Measurements from ENCODE around the gene TRDN. TPM values are rescaled to one million over a fixed set of nuclear protein-coding genes. Genes with fewer than 3 reads are reported as not detected.

TRDN gene, protein sequence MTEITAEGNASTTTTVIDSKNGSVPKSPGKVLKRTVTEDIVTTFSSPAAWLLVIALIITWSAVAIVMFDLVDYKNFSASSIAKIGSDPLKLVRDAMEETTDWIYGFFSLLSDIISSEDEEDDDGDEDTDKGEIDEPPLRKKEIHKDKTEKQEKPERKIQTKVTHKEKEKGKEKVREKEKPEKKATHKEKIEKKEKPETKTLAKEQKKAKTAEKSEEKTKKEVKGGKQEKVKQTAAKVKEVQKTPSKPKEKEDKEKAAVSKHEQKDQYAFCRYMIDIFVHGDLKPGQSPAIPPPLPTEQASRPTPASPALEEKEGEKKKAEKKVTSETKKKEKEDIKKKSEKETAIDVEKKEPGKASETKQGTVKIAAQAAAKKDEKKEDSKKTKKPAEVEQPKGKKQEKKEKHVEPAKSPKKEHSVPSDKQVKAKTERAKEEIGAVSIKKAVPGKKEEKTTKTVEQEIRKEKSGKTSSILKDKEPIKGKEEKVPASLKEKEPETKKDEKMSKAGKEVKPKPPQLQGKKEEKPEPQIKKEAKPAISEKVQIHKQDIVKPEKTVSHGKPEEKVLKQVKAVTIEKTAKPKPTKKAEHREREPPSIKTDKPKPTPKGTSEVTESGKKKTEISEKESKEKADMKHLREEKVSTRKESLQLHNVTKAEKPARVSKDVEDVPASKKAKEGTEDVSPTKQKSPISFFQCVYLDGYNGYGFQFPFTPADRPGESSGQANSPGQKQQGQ
- total RNA-seq (2014; rRNA removed; shearing (Covaris generic)): not detected in 2 replicates

DNA sequence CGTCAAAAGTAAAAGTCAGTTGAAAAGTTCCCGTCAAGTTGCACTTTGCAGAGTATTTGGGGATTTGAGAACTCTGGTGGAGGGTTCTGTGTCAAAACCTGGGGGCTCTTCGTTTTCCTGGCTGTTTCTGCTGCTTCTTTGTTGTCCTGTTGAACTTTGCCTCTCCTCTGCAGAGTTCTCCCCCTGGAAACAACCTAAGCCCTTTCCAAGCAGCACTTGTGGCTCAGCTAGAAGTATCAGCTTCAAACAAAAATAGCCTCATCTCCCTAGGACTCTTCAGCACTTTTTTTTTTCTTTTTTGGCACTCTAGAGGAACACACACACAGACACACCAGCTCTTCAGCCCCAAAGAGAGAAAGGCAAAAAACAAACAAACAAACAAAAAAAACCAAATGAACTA lies at the start of gene TRDN:
TSS of gene TRDN (minus strand) at position 169 of the 400 bp plus-strand sequence. CDS start 175 bp downstream, outside the sequence.
- DNase-seq (ENCODE audit: low spot score): no peak

DNA sequence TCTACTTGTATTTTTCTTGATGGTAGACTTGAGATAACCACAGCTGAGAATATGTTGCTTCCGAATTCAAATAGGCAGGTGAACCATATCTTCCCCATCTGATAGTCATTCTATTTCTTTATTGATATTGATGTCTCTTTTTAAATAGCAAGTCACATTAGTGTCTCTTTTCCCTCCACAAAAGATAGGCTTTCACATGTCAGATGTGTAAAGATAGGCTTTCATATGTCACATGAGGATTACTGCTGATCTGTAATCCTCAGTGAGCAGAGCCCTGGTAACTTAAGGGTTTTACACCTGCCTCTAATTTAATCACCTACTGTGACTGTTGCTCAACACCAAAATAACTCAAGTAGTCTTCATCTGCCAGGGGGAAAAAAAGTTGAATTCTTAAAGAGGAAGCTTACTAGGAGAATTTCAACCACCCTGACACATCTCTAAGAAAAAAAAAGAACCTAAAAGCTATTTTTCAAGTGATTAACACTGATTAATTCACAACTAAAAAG lies 45.3 kb upstream of the TRDN start:
- no peak for DNase-seq (ENCODE audit: low spot score)

- no peak for DNase-seq (ENCODE audit: low spot score)
Measured at GRCh38 chr6:123677897-123678296, 41.1 kb upstream of the TRDN start.

DNA sequence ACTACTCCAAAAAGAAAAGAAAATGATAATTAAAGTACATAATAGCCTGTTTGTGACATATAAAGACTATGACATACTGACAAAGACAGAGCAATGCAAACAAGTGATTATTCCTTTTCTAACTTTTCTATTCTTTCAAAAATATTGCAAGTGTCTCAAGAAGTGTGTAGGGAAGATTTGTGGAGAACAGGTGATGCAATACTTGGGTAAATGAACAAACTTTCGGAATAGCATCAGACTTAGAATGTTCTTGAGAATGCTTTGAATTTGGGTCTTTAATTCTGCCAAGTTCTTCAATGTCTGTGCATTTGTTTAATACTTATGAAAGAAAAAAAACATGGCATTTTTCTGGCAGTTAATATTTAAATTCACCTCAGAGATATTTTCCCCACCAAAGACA lies 40.0 kb upstream of the TRDN start:
- DNase-seq (ENCODE audit: low spot score): no peak

DNA sequence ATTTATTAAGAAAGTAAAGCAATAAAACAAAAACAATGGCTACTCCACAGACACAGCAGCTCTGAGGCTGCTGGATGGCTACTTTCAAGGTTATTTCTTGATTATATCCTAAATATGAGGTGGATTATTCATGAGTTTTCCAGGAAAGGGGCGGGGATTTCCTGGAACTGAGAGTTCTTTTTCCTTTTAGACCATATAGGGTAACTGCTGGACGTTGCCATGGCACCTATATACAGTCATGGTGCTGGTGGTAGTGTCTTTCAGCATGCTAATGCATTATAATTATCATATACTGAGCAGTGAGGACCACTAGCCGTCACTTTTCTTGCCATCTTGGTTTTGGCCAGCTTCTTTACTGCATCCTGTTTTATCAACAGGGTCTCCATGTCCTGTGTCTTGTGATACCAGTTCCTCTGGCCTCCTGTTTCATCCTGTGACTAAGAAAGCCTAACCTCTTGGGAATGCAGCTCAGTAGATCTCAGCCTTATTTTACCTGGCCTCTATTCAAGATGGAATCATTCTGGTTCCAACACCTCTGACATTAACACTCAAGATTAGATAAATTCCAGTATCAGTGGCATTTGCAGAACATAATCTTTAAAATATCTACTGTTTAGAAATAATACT lies 32.3 kb upstream of the TRDN start:
- no peak for DNase-seq (ENCODE audit: low spot score)

DNA sequence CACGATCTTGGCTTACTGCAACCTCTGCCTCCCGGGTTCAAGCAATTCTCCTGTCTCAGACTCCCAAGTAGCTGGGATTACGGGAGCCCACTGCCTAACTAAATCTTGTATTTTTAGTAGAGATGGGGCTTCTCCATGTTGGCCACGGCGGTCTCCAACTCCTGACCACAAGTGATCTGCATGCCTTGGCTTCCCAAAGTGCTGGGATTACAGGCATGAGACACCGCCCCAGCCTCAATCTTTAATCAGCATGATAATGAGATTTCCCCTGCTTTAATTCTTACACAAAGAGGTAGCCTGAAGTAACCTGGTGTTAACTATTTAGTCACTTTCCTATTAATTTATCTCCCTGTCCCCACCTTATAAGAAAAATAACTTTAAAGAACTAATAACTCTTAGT lies 31.3 kb upstream of the TRDN start:
- DNase-seq (ENCODE audit: low spot score): no peak

- no peak for DNase-seq (ENCODE audit: low spot score)
Measured at GRCh38 chr6:123663436-123663835, 26.7 kb upstream of the TRDN start.

DNA sequence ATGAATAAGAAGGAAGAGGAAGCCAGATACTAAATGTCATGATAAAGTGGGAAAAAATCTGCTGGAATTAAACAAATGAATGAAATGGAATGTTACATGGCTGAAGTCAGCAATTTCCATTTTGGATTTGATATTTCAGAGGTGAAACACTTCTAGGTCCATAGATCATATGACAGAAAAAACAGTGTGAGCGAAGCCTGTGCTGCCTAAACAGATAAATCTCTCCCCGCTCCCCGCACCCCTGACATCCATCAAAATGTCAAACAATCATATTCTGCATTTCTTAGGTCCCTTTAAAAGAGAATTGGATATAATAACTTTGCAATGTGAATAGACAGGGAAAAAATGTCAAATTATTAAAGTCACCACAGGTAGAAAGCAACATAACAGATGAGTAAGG lies 26.0 kb upstream of the TRDN start:
- no peak for DNase-seq (ENCODE audit: low spot score)

- DNase-seq (ENCODE audit: low spot score): no peak
Measured at GRCh38 chr6:123661105-123661891, 24.5 kb upstream of the TRDN start.

DNA sequence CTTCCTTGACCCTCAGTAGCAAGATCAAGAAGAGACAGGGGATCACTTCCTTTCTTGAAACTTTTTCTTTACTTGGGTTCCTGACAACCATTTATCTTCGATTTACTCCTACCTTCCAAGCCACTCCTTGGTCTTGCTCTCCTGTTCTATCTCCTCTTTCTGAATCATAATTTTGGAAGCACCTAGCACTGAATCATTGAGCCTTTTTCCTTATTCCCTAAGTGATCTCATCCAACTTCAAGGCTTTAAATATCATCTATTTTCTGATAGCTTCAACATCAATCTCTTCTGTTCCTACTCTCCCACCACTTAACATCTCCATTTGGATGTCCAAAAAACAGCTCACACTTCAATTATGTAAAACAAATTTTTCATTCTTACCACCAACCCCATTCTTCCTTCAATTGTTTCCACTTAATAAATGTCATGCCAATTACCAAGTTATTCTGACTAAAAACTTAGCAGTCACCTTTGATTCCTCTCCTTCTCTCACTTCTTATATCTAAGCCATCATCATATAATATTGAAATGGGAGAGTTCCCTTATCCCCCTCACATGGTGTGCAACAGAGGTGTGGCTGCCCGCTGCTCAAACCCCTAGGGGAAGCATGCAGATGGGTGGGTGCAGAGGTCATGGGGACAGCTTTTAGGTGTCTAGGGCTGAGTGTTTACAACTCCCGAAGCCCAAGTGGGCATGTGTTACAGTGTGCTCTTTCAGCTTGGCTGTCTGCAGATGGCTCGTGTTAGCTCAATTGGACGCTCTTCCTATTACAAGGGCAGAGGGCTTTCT lies 23.4 kb upstream of the TRDN start:
- no peak for DNase-seq (ENCODE audit: low spot score)

DNA sequence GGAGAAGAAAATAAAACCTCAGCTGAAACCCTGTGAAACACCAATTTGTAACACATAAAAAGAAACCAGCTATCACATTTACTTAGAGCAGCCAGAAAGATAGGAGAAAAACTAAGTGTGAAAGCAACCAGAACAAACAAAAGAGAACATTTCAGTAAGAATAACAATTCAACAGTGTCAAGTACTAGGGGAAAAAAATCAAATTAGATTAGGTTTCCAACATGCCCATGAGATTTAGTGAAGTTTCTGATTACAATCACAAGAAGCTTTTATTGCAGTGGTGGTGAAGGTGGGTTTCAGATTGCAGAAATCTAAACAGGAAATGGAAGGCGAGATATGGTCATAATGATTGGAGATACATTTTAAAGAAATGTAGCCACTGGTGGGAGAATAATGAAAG lies 22.1 kb upstream of the TRDN start:
- DNase-seq (ENCODE audit: low spot score): no peak

DNA sequence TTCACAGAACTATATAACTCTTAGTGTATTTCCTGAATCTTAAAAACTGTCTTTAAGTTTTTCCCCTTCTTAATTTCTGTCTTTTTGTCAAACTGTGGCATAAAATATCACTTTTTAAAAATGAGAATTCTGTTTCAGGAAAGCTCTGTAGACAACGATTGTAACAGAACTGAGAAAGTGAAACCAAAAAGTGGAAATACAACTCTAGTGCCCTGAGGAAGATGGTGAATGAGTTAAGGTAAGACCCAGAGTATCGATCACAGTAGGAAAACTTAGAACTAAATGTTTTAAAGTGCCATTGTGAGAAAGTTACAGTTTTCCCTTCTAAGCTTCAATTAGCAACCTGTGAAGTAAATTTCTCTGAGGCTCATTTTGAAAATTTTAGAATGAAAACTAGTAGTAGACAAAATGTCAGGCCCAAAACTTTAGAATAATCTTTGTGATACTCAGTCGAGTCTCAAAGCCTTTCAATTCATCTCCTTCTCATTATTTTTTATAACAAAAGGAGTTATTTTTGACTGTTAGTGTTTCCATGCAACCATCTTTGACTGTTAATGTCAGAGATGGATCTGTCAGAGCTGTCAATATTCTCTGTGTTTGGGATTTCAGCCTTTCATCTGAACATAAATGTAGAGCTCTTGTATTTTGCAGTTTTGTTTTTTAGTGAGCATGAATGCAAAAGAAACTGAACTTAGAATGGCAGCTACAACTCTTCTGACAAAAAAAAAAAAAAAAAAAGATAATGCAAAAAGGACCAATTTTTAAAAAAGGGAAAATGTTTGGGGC lies 19.0 kb upstream of the TRDN start:
- no peak for DNase-seq (ENCODE audit: low spot score)

DNA sequence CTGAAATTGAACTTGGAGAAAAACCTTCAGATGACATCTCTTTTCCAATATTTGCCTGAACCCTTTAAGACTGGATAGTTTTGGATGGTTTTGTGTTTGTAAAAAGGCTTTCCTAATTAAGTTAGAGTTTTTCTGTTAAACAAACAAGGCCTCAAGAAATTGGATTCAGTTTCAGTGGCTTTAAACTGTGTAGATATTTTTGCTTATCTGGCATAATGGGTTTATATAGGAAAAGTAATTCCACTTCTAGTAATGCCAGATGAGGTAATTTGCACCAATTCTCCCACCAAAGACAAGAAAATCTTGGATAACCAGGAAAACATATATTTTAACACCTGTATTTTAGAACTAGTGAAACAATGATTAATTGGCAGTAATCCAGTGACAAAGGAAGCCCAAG lies 12.0 kb upstream of the TRDN start:
- no peak for DNase-seq (ENCODE audit: low spot score)

GRCh38 chr6:123648020-123648580 lies 11.3 kb upstream of the TRDN start:
- no peak for DNase-seq (ENCODE audit: low spot score)

DNA sequence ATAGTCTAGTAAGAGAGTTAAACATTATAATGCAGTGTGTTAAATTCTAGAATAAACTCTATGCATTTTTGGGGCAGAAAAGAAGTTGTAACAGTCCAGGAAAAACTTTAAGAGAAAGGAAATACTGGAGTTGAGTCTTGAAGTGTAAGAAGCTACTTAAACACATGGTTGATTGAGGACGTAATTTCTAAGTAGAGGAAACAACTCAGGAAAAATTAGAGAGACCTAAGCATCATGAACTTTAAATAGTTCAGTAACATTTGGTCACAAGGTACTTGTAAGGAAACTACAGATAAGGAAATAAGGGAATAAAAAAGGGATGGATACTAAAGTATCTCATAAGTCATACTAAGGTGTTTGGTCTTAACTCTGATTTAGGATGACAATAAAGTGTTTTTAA lies 4.7 kb upstream of the TRDN start:
- DNase-seq (ENCODE audit: low spot score): no peak

DNA sequence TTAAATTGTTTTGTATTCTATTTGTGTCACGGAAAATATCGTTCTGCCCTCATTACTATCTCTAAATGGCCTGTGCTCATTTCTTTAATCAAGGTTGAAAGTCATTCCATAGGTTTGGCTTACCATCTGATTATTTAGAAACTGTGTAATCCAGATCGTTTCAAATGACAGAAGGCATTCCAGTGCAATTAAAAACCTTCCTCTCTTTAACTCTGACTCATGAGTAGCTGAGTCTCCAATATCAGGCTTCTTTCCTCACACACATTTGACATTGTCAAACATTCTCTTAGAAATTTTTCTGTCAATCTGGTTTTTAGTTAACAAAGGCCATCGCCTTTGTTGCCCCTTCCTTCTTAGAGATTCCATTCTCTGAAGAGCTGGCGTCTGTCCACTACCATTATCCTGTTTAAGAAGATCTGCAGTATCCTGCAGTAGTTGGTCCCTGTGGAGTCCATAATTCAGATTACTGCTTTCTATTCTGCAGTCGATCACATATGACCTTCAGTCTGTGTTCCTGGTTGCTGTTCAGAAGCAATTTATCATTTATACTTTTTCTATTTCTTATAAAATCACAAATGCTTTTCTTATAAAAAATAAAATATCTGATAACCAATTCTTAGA lies 3.9 kb upstream of the TRDN start:
- no peak for DNase-seq (ENCODE audit: low spot score)

DNA sequence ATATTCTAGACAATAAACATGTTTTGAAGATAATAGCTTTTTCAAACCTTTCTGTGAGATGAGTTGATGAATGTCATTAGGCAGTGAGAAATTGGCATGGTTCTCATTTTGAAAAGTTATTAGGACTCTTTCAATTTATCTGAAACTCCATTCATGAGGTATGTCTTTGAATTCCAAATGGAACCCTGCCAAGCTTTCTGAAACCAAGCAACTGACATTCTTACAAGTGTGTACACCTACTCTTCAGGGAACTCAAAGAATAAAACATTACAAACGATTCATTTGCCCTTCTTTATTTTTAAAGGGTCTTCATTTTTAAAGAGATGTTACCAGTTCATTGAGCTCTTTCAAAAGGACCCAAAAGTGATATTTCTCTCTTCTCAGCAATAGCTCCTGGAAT lies 2.1 kb upstream of the TRDN start:
- DNase-seq (ENCODE audit: low spot score): no peak

GRCh38 chr6:123636282-123636681 lies 468 bp downstream of the TRDN start:
- no peak for DNase-seq (ENCODE audit: low spot score)

DNA sequence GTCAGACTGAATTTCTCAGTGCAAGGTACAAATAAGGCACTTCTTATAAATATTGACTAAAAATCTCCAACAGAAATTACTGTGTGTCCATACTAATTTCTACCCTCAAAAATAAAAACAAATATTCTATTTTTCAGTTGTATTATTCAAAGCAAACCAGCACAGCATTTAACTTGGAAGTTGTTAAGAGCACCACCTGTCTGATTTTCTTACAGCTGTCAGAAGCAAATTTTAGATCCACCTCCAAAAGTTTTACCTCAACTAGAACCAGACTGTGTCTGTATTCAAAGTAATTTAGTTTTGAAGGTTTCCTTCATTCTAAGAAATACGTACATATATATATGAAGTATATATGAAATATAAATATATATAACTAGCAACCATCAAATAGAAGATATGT lies 1.2 kb downstream of the TRDN start:
- DNase-seq (ENCODE audit: low spot score): no peak
